Cardiac muscle cell (in vitro differentiated cells and primary cell): ENCODE results near the gene FLCN. TPM values are rescaled to one million over a fixed set of nuclear protein-coding genes. Genes with fewer than 3 reads are reported as not detected.
A peak's percentile ranks its signal among the peaks of the same experiment; 100 is the strongest.

Source experiments
- DNase-seq, 2 donors: peaks; one replicate each; pipeline versions ENCODE4 v3.0.0 to v3.0.0-alpha.2; 2010 to 2017; ENCODE audit warnings: low read depth in 1 of 2, low spot score in 1 of 2
- H3K27ac ChIP-seq: fragments of 200-600 bp; sonication (generic); 2 replicates; pipeline ENCODE4 v1.5.1; 2016
- H3K27me3 ChIP-seq: fragments of 200-600 bp; sonication (generic); 2 replicates; pipeline ENCODE4 v1.6.0; 2016; ENCODE audit warnings: control low read depth
- H3K36me3 ChIP-seq: fragments of 200-600 bp; sonication (generic); 2 replicates; pipeline ENCODE4 v1.5.1; 2016; ENCODE audit warnings: control low read depth
- H3K4me1 ChIP-seq: fragments of 200-600 bp; sonication (generic); 2 replicates; pipeline ENCODE4 v1.8.1; 2017; ENCODE audit warnings: low read depth, mild to moderate bottlenecking, mixed run types
- H3K4me3 ChIP-seq: fragments of 200-600 bp; sonication (generic); 2 replicates; pipeline ENCODE4 v1.5.1; 2016; ENCODE audit warnings: mild to moderate bottlenecking
- H3K9me3 ChIP-seq: fragments of 200-600 bp; sonication (generic); 2 replicates; pipeline ENCODE4 v1.5.1; 2017; ENCODE audit warnings: low read depth, mild to moderate bottlenecking, control low read depth
- polyA plus RNA-seq: library from polyadenylated mRNA; unstranded; fragments of >200 nt; fragmentation: Nextera tagmentation; extraction: Ambion mirVana; gene quantifications from 2 replicates; pipeline ENCODE4 v1.2.1, GENCODE V29; 2016
- total RNA-seq: library from RNA; depleted of rRNA; stranded (reverse); fragments of >200 nt; gene quantifications from 2 replicates; pipeline ENCODE4 v1.2.3, GENCODE V29; 2016
- TF ChIP-seq, protein P1 (sequence below): IDR thresholded peaks from 2 replicates; pipeline ENCODE4 v1.5.1; 2012; ENCODE audit warnings: low read depth, mild to moderate bottlenecking, low read length

Gene FLCN
- total and polyA plus RNA-seq, 2 experiments from 2014 or later, result 12.8 to 34.2 TPM

DNA sequence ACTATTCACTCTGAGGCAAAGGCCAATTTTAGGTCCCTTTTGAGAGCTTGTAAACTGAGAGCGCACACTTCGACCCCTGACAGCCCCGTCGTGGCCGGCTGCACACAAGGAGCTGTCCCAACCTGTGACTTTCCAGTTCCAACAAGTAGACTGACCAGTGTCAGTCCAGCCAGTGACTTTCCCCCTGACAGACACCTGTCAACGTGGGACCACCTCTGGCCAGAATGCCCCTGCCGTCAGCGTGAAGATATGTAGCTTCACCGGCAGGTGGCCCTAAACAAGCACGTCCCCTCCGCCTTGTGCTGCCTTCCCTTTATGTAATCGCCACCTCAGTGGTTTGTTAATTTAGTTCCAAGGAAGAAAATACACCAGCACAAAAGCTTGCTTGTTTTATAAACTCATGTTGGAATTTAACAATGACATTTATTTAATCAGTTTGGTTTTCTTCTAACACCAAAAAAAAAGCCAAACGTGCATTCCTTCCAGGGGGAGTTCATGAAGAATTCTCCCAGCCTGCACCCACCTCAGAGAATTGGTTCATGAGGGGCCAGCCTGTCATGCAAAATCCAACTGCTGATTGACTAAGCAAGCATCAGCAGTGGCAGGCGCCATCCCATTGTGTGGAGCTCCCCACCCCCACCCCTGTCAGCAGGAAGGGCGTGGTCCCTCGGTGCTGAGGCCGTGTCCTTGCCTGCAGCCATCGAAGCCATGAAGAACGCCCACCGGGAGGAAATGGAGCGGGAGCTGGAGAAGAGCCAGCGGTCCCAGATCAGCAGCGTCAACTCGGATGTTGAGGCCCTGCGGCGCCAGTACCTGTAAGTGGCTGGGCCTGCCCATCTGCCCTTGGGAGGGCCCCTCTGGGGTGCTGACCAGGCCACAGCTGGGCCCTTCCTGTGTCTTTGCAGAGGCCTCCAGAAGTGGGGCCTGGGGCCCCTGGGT lies 64.7 kb downstream of the FLCN start:
- Histone ChIP-seq H3K27ac (peak overlapping the region; percentile 70), H3K4me3 (no peak overlapping the region), H3K27me3 (no peaks in the 10 kb centered on the region), H3K36me3 (peaks cover 53% of the 10 kb centered on the region), H3K9me3 (no peaks in the 10 kb centered on the region), H3K4me1 (peaks cover 25% of the 10 kb centered on the region)
- no peak for DNase-seq
- TF ChIP-seq, protein P1, sequence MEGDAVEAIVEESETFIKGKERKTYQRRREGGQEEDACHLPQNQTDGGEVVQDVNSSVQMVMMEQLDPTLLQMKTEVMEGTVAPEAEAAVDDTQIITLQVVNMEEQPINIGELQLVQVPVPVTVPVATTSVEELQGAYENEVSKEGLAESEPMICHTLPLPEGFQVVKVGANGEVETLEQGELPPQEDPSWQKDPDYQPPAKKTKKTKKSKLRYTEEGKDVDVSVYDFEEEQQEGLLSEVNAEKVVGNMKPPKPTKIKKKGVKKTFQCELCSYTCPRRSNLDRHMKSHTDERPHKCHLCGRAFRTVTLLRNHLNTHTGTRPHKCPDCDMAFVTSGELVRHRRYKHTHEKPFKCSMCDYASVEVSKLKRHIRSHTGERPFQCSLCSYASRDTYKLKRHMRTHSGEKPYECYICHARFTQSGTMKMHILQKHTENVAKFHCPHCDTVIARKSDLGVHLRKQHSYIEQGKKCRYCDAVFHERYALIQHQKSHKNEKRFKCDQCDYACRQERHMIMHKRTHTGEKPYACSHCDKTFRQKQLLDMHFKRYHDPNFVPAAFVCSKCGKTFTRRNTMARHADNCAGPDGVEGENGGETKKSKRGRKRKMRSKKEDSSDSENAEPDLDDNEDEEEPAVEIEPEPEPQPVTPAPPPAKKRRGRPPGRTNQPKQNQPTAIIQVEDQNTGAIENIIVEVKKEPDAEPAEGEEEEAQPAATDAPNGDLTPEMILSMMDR, result no peak

DNA sequence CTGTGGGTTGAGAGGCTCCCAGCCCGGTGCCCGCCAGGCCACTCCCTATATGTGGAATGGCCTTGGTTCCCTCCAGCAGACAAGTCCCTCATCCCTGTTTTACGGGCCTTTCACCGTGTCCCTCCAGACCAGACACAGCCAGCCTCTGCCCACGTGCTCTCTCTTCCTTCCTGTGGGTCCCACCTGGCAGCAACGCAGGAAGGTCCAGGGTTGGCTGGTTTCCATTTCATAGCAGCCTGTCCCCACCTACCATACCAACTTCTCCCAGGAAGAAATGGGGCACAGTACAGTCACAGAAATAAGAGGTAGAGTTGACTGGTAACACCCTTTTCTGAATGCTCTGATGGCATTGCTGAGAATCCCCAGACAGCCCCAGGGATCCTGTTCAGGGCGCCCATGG lies 65.8 kb downstream of the FLCN start:
- peaks cover 49% of the 10 kb centered on the region for H3K36me3 ChIP-seq
- peak overlapping the region; percentile 70 for H3K27ac ChIP-seq
- no peak for DNase-seq
- H3K9me3 ChIP-seq, result no peaks in the 10 kb centered on the region
- H3K4me3 ChIP-seq, result no peak overlapping the region
- peaks cover 25% of the 10 kb centered on the region for H3K4me1 ChIP-seq
- TF ChIP-seq, protein P1, result no peak
- no peaks in the 10 kb centered on the region for H3K27me3 ChIP-seq

DNA sequence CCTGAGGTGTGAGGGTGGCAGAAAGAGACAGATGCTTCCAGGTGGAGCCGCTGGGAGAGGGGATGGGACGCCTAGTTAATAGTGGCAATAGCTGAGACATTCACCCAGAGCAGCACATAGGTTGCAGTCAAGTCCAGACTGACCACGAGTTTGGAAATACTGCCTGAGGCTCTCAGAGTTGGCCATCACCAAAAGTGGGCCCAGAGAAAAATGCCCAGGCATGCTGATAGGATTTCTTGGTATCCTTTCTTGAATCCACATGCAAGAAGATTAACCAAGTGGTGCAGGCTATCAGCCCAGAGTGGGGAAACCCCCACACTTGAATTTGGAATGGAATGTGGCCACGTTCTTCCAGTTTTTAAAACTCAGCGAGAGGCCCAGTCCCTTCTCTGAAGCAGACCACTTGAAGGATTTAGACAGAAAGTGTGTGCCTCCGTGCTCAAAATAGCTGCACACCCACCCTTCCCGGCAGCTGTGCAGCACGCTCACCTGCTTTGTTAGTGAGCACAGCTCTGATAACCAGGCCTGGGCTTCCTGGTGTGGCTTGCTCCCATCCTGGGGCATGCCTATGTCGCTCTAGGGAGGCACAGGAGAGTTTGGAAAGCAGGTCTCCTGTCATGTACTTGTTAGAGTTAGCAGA lies 66.5 kb downstream of the FLCN start:
- TF ChIP-seq, protein P1, result no peak

DNA sequence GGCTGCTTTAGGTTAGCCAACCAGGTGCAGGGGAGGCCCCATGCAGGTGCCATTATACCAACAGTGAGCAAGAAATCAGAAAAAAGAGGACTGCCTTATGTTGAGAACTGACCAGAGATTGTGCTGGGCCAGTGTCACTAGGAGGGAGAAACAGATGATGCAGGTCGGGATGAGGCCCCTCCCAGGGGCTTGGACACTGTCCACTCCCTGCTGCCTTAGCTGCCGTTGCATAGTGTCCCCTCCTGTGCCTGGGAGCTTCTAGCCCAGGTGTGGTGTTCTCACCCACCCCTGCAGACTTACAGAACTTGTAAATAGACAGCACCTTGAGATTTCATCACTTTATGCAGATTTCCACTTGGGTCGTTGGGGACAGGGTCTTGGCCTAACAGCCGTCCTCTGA lies 67.6 kb downstream of the FLCN start:
- Histone ChIP-seq H3K27ac (peak overlapping the region; percentile 70), H3K4me3 (no peak overlapping the region), H3K36me3 (peaks cover 39% of the 10 kb centered on the region), H3K27me3 (no peaks in the 10 kb centered on the region), H3K4me1 (peaks cover 25% of the 10 kb centered on the region), H3K9me3 (no peaks in the 10 kb centered on the region)
- TF ChIP-seq, protein P1, result no peak
- DNase-seq, result no peak

More for the DNA sequence above, 66.5 kb downstream of the FLCN start:
- Histone ChIP-seq H3K4me3 (no peak overlapping the region), H3K27ac (peak overlapping the region; percentile 70), H3K4me1 (peaks cover 25% of the 10 kb centered on the region), H3K9me3 (no peaks in the 10 kb centered on the region), H3K27me3 (no peaks in the 10 kb centered on the region), H3K36me3 (peaks cover 44% of the 10 kb centered on the region)
- peak; percentile 24 to 70 for DNase-seq

DNA sequence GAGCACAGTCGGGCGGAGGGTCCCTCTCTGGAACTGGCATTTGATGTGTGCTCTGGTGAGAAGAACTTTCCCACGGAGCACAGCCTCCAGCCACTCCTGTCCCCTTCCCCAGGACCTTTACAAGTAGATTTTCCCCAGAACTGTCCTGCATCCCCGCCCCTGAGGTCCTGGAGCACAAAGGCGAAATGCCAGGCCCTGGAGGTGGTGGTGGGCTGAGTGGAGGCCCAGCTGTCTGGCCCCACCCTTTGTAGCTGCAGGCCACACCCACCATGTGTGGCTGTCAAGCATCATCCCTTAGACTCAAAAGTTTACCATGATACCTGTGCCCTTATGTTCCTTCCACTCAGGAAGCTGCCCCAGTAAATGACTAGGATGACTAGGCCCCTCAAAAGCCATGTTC lies 68.6 kb downstream of the FLCN start:
- Histone ChIP-seq H3K27me3 (no peaks in the 10 kb centered on the region), H3K36me3 (peaks cover 35% of the 10 kb centered on the region), H3K4me3 (no peak overlapping the region), H3K4me1 (peaks cover 25% of the 10 kb centered on the region), H3K27ac (no peak overlapping the region), H3K9me3 (no peaks in the 10 kb centered on the region)
- no peak for DNase-seq
- TF ChIP-seq, protein P1, result no peak
